H1 (cell line): Measurements from ENCODE around the gene MAST2. TPM values are rescaled to one million over a fixed set of nuclear protein-coding genes. Genes with fewer than 3 reads are reported as not detected.

Experiments used
- CTCF ChIA-PET: fragments of 300-600 bp; sonication (Branson Sonifier 250); formaldehyde crosslinking; loops from one replicate; lab custom pipeline; 2021; ENCODE audit not compliant: partially characterized antibody; lab: Charles Lee
- POLR2A ChIA-PET: fragments of 300-600 bp; sonication (Branson Sonifier 250); formaldehyde crosslinking; loops from one replicate; lab custom pipeline; 2021; ENCODE audit warnings: inconsistent platforms; ENCODE audit not compliant: partially characterized antibody; lab: Charles Lee
- DNase-seq, 2 experiments: peaks; one replicate each; pipeline versions ENCODE4 v3.0.0 to v3.0.0-alpha.2; 2010 to 2022; ENCODE audit warnings: low spot score in 2 of 2, low read depth in 1 of 2, mixed read lengths in 1 of 2
- FAIRE-seq: peaks from 2 replicates; lab custom pipeline; 2011; peaks lifted over from hg19 to GRCh38; lab: Jason Lieb, UNC
- H2AFZ ChIP-seq: 2 replicates; pipeline ENCODE4 v1.8.1; 2012; ENCODE audit warnings: low read length, inconsistent platforms
- H2AK5ac ChIP-seq: 2 replicates; pipeline ENCODE4 v1.6.1; 2013; ENCODE audit warnings: low read depth, low read length
- H2BK120ac ChIP-seq: replicated peaks from 2 replicates; pipeline ENCODE3; 2013; ENCODE audit warnings: low read depth, low read length, inconsistent platforms
- H2BK12ac ChIP-seq: 2 replicates; pipeline ENCODE4 v1.6.1; 2013; ENCODE audit warnings: low read depth, low read length
- H2BK15ac ChIP-seq: 2 replicates; pipeline ENCODE4 v1.6.1; 2013; ENCODE audit warnings: low read length
- H2BK20ac ChIP-seq: 2 replicates; pipeline ENCODE4 v1.6.1; 2013; ENCODE audit warnings: low read length
- H2BK5ac ChIP-seq: 2 replicates; pipeline ENCODE4 v1.6.1; 2013; ENCODE audit warnings: low read depth, low read length
- H3K14ac ChIP-seq: 2 replicates; pipeline ENCODE4 v1.6.1; 2013; ENCODE audit warnings: inconsistent platforms; ENCODE audit not compliant: insufficient read length
- H3K18ac ChIP-seq: 2 replicates; pipeline ENCODE4 v1.6.1; 2013; ENCODE audit warnings: low read length; ENCODE audit errors: extremely low read depth
- H3K23ac ChIP-seq: 2 replicates; pipeline ENCODE4 v1.6.1; 2013; ENCODE audit warnings: inconsistent platforms; ENCODE audit not compliant: insufficient read length
- H3K23me2 ChIP-seq: 2 replicates; pipeline ENCODE4 v1.6.1; 2013; ENCODE audit warnings: low read depth, low read length
- H3K27ac ChIP-seq: 2 replicates; pipeline ENCODE4 v1.6.1; 2011; ENCODE audit warnings: low read depth, low read length, inconsistent platforms
- H3K27me3 ChIP-seq, 4 experiments: replicated peaks in 1 of 4; 1 replicate in 1 of 4; 2 replicates in 3 of 4; pipeline versions ENCODE4 v1.6.1 to v1.8.1; 2011 to 2013; ENCODE audit warnings: low read length in 3 of 4, mild to moderate bottlenecking in 3 of 4, inconsistent platforms in 2 of 4, mixed read lengths in 2 of 4, moderate library complexity in 1 of 4; ENCODE audit not compliant: control insufficient read depth in 3 of 4, insufficient read depth in 3 of 4; ENCODE audit errors: extremely low read depth in 1 of 4
- H3K36me3 ChIP-seq, 4 experiments: 2 replicates each; pipeline versions ENCODE4 v1.6.1 to v1.8.1; 2011 to 2013; ENCODE audit warnings: mild to moderate bottlenecking in 4 of 4, low read length in 3 of 4, moderate library complexity in 2 of 4, control low read depth in 1 of 4, inconsistent platforms in 1 of 4; ENCODE audit not compliant: insufficient read depth in 4 of 4, control insufficient read depth in 2 of 4
- H3K4ac ChIP-seq: replicated peaks from 2 replicates; pipeline ENCODE3; 2013; ENCODE audit warnings: low read length, low read depth, mixed read lengths, inconsistent platforms; ENCODE audit not compliant: insufficient read length
- H3K4me1 ChIP-seq, 4 experiments: replicated peaks in 1 of 4; 1 replicate in 1 of 4; 2 replicates in 3 of 4; pipeline versions ENCODE4 v1.6.1 to v1.8.1; 2011 to 2013; ENCODE audit warnings: low read length in 3 of 4, inconsistent platforms in 2 of 4, mixed read lengths in 1 of 4; ENCODE audit not compliant: insufficient read depth in 4 of 4, control insufficient read depth in 3 of 4
- H3K4me2 ChIP-seq, 2 experiments: 2 replicates each; pipeline versions ENCODE4 v1.6.1 to v1.8.1; 2011 to 2013; ENCODE audit warnings: low read depth in 2 of 2, low read length in 2 of 2, control low read depth in 1 of 2, inconsistent platforms in 1 of 2, mild to moderate bottlenecking in 1 of 2; ENCODE audit not compliant: insufficient read depth in 1 of 2
- H3K4me3 ChIP-seq, 4 experiments: fragments of 200-600, 300-600 bp in 1 of 4; sonication (generic), shearing (Covaris generic), sonication (Bioruptor Twin) in 1 of 4; 2 replicates each; pipeline versions ENCODE4 v1.5.1 to v1.8.1; 2011 to 2016; ENCODE audit warnings: low read length in 4 of 4, low read depth in 3 of 4, control low read depth in 2 of 4, inconsistent platforms in 2 of 4, mild to moderate bottlenecking in 2 of 4, mixed read lengths in 1 of 4, moderate library complexity in 1 of 4; ENCODE audit not compliant: insufficient read depth in 2 of 4; ENCODE audit errors: extremely low read depth in 1 of 4
- H3K56ac ChIP-seq: replicated peaks from 2 replicates; pipeline ENCODE3; 2013; ENCODE audit warnings: low read depth, mild to moderate bottlenecking, mixed read lengths, low read length, inconsistent platforms; ENCODE audit not compliant: insufficient read length
- H3K79me1 ChIP-seq: 2 replicates; pipeline ENCODE4 v1.6.1; 2013; ENCODE audit warnings: low read depth, low read length, control low read depth
- H3K79me2 ChIP-seq, 2 experiments: 2 replicates each; pipeline versions ENCODE4 v1.6.1 to v1.8.1; 2012 to 2013; ENCODE audit warnings: low read length in 2 of 2, mild to moderate bottlenecking in 2 of 2, inconsistent platforms in 1 of 2; ENCODE audit not compliant: insufficient read depth in 2 of 2, control insufficient read depth in 1 of 2
- H3K9ac ChIP-seq, 4 experiments: replicated peaks in 1 of 4; 1 replicate in 1 of 4; 2 replicates in 3 of 4; pipeline versions ENCODE4 v1.6.1 to v1.8.1; 2011 to 2013; ENCODE audit warnings: low read depth in 3 of 4, low read length in 3 of 4, control low read depth in 2 of 4, mild to moderate bottlenecking in 2 of 4, moderate library complexity in 2 of 4, inconsistent platforms in 1 of 4; ENCODE audit errors: extremely low read depth in 1 of 4
- H3K9me3 ChIP-seq, 2 experiments: 2 replicates each; pipeline versions ENCODE4 v1.6.1 to v1.8.1; 2012 to 2013; ENCODE audit warnings: mild to moderate bottlenecking in 2 of 2, moderate library complexity in 2 of 2, control low read depth in 1 of 2, inconsistent platforms in 1 of 2, low read depth in 1 of 2, low read length in 1 of 2, mixed read lengths in 1 of 2; ENCODE audit not compliant: insufficient read depth in 2 of 2
- H4K20me1 ChIP-seq, 2 experiments: replicated peaks in 1 of 2; 2 replicates each; pipeline versions ENCODE3 to v1.8.1; 2011 to 2013; ENCODE audit warnings: inconsistent platforms in 2 of 2, low read length in 2 of 2, mild to moderate bottlenecking in 1 of 2; ENCODE audit not compliant: insufficient read depth in 2 of 2, control insufficient read depth in 1 of 2
- H4K5ac ChIP-seq: 2 replicates; pipeline ENCODE4 v1.6.1; 2013; ENCODE audit warnings: low read length, low read depth, mixed read lengths, inconsistent platforms; ENCODE audit not compliant: insufficient read length
- H4K8ac ChIP-seq: 2 replicates; pipeline ENCODE4 v1.8.0; 2013; ENCODE audit warnings: mild to moderate bottlenecking, moderate library complexity, low read length, inconsistent platforms; ENCODE audit not compliant: insufficient read depth; ENCODE audit errors: extremely low read depth
- H4K91ac ChIP-seq: replicated peaks from 2 replicates; pipeline ENCODE3; 2013; ENCODE audit warnings: low read length, mixed read lengths, inconsistent platforms; ENCODE audit not compliant: insufficient read length
- HDAC2 ChIP-seq, 2 experiments: fragments of 300-600 bp in 1 of 2; sonication (generic) in 1 of 2; IDR thresholded peaks; 2 replicates each; pipeline ENCODE4 v1.6.1; 2011 to 2012; ENCODE audit warnings: low read depth in 2 of 2, low read length in 2 of 2, mild to moderate bottlenecking in 2 of 2, moderate library complexity in 2 of 2, borderline replicate concordance in 1 of 2, inconsistent platforms in 1 of 2
- KDM1A ChIP-seq: fragments of 200-600, 300-600 bp; sonication (generic); IDR thresholded peaks from 2 replicates; pipeline ENCODE4 v1.7.1; 2016; ENCODE audit warnings: mild to moderate bottlenecking, low read length, borderline replicate concordance
- RNF2 ChIP-seq: fragments of 200-900, 300-1000 bp; sonication (generic); IDR thresholded peaks from 2 replicates; pipeline ENCODE4 v1.7.1; 2016; ENCODE audit warnings: borderline replicate concordance, low read depth, mild to moderate bottlenecking, antibody characterized with exemption, low read length; ENCODE audit not compliant: poor library complexity, severe bottlenecking; ENCODE audit errors: missing control alignments
- SRF ChIP-seq: IDR thresholded peaks from 2 replicates; pipeline ENCODE4 v1.6.1; 2011; ENCODE audit warnings: mild to moderate bottlenecking, low read depth, low read length, moderate library complexity
- YY1 ChIP-seq: IDR thresholded peaks from 2 replicates; pipeline ENCODE4 v1.6.1; 2011; ENCODE audit warnings: low read depth, mild to moderate bottlenecking, low read length
- WGBS, 2 experiments: shearing (Covaris generic) in 1 of 2; methylation state at CpG; one replicate each; pipeline versions ENCODE4 v1.1.6 to v1.1.7; 2013 to 2015; ENCODE audit warnings: low lambda C conversion rate in 2 of 2, mixed read lengths in 2 of 2, inconsistent platforms in 1 of 2, low coverage in 1 of 2, missing lambda C conversion rate in 1 of 2; ENCODE audit not compliant: insufficient replicate concordance in 2 of 2, insufficient coverage in 1 of 2, insufficient read length in 1 of 2; ENCODE audit errors: extremely low coverage in 1 of 2, missing lambda C conversion rate in 1 of 2; 5-methylcytosine and 5-hydroxymethylcytosine counted together
- polyA plus RNA-seq, 7 experiments: library from polyadenylated mRNA; depleted of rRNA in 3 of 7; stranded (reverse) in 5 of 7; unstranded in 2 of 7; fragments of >200 nt in 5 of 7; fragments of 200-250 nt in 2 of 7; gene quantifications; 1 replicate in 5 of 7; 2 replicates in 1 of 7; 4 replicates in 1 of 7; pipeline versions ENCODE4 v1.2.1 to v1.2.3, GENCODE V29; 2011 to 2013; ENCODE audit warnings: missing spikeins in 2 of 7, mixed read lengths in 2 of 7
- total RNA-seq: library from RNA; stranded (reverse); fragmentation: NEBNext Ultra II Directional; extraction: Animal tissue kit (Norgen Biotek cat#: 25700); gene quantifications from 2 replicates; pipeline ENCODE4 v1.2.1, GENCODE V29; 2021

The MAST2 gene
- total and polyA plus RNA-seq, 2 of the 8 experiments (the other 6 are each of a cell fraction or from before 2014, with no cell fraction given) = 20.5 to 35.4 TPM

DNA sequence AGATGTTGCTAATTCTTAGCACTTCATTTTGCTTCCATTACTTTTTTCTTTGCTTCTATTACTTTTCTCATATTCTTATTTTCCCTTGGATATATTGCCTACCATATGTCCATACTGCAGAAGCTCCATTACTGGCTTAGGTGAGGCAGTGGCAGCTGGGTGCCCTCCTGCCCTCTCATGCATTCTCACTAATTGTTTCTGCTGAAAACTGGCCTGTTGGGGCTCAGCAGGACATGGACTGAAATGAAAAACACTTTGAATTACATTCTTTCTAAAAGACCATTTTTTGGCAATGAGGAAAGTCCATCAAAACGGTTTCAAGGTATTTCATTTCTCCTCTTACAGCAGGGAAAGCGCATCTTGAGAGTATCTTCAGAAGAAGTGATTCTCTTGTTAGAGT, 122.9 kb downstream of the MAST2 start:
- 3% methylated on average over 2 of the region's 2 CpGs; no CpG with 5 or more reads in 1 of the 2 experiments for whole genome bisulfite sequencing, 2 experiments
- DNase-seq (no peak), FAIRE-seq (no peak)
- Histone ChIP-seq H3K23ac (no peak overlapping the region), H2AFZ (no peak overlapping the region), H3K18ac (peak overlapping the region; percentile 10; the same call in 1 of the 2 replicates), H3K27me3 (no peaks in the 10 kb centered on the region), H3K4me1 (peaks cover 7 to 32% (median 21%) of the 10 kb centered on the region in 4 experiments), H2AK5ac (no peak overlapping the region), H4K20me1 (no peaks in the 10 kb centered on the region), H3K4ac (no peak overlapping the region), H3K79me2 (peaks cover 0 to 10% of the 10 kb centered on the region in 2 experiments; a peak in 3 of 4 replicates), H3K9me3 (no peaks in the 10 kb centered on the region; a peak in 1 of 4 replicates), H2BK12ac (0 out of 2 replicates have a peak overlapping the region, but pooled peaks have one; percentile 51), H3K36me3 (no peaks in the 10 kb centered on the region), H2BK15ac (no peak overlapping the region), H3K56ac (no peak overlapping the region), H3K79me1 (peaks cover 2% of the 10 kb centered on the region), H3K4me3 (peak overlapping the region in 3 of 4 experiments; percentile 7 to 49 (median 23); a peak in 5 of 8 replicates), H3K9ac (no peak overlapping the region), H2BK5ac (peak overlapping the region; percentile 67; the same call in 1 of the 2 replicates), H3K23me2 (no peaks in the 10 kb centered on the region), H3K14ac (no peak overlapping the region), H4K91ac (no peak overlapping the region), H4K8ac (no peak overlapping the region), H2BK120ac (no peak overlapping the region), H3K4me2 (peak overlapping the region; percentile 57 to 59), H2BK20ac (no peak overlapping the region), H3K27ac (no peak overlapping the region), H4K5ac (peak overlapping the region; percentile 73)
- CTCF ChIA-PET = no interaction called here
- POLR2A ChIA-PET = no interaction called here
- TF ChIP-seq KDM1A (no peak), YY1 (no peak), SRF (no peak), RNF2 (no peak), HDAC2 (IDR thresholded peaks at IDR 0.05; ENCODE audit: borderline replicate concordance in 1 of 2, low read depth in 2 of 2, low read length in 2 of 2) (no peak)
